Measurements from ENCODE around the gene QRICH1.
A peak's percentile ranks its signal among the peaks of the same experiment; 100 is the strongest.

QRICH1 gene

DNA sequence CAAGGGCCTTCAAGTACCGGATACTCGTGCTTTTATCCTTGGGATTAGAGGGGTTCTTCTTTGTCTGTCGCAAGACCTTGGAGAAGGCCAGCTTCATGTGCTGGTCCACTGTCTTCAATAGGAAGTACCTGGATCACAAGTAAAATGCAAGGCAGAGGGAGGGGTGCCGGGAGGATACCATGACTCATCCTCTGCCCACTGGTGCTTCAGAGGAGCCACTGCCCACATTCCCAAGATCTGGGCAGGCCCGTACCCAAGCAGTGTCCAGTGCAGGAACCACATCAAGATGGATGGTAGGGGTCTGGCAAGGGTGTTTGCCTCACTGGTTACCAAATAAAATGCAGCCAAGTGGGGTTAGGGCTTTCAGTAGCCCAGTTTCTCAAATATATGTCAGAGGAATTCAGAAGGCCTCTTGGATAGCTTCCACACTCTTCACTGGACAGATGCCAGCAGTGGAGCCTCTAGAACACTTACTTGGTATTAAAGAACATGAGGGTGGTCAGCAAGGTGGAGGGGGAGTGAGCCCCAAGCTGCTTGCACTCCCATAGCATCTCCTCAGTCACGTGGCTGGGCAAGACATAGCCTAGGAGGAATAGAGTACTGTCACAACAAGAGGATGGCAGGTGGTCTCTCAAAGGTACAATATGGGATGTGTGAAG is 61.1 kb downstream of the QRICH1 start:
- DNase-seq = no peak

DNA sequence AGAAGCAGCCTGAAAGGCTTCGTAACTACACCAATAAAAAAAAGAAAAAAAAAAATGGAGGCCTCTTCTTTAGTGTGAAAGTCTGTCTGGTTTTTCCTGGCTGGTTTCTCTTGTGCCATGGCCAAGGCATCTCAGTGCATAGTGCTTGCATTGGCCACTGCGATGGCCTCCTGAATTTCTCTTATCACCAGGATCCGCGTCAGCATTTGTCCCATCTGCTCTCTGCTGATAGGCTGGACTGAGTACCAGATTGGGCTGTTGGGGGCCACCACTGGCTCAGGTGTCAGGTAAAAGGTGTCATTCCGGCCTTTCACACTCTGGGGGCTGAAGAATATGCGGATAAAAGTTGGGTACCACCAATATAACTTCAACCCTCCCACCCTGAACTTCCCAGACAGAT is 63.5 kb downstream of the QRICH1 start:
- DNase-seq = no peak

DNA sequence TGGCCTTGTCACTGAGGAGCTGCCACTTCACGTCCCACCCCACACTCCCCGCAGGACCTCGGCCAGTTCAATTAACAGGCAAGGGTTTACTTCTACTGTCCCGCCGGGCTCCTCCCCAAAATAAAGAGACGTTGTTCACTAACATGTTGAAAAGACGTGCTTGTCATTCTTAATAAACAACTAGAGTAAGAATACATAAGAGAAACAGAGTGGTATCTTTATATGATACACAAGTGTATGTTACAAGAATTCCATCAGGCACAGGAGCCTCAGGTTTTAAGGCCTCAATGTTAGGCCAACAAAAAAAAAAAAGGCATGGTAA is 64.3 kb downstream of the QRICH1 start:
- no peak for DNase-seq

DNA sequence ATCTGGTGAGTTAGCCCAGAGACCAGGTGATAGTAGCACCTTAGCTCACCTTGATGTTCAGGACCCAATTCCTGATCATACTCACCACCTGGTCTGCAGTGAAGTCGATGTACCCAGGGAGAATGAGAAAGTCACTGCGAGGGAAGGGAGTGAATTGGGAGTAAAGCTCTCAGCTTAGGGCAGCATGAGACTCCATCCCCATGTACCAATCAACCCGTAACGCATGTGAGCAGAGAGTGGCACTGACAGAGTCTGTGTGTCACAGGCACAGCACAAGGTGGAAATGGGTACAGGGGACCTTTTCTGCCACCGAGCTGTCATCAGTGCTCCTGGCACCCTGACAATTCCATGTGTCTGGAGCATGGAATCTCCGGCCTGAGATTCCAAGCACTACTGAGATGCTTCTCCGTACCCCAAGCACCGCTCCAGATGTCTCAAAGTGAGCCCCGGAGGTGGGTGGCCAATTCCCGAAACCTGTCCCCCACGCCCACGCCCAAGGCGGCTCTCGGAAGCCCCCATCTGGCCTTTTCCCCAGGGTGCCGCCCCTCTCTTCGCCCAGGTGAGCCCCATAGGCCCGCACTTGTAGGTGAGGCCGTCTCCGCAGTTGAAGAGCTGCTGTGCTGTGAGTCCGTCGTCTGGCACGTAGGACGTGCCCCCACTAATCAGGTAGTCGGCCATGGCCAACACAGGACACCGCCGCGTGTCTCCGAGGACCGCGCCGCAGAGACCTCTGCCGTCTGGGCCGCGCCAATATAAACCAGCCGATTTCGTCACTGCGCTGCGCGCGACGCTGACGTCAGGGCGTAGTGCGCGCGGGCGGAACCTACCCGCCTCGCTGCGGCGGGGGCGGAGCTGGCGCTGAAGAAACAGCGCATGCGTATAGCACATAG is 65.0 kb downstream of the QRICH1 start, which contains the start of gene IMPDH2:
Gene IMPDH2, minus strand, starts transcription at position 726 of the 890 bp plus-strand sequence. Its CDS starts 48 bp downstream, at position 678.
- peak; percentile 85 to 89 for DNase-seq

DNA sequence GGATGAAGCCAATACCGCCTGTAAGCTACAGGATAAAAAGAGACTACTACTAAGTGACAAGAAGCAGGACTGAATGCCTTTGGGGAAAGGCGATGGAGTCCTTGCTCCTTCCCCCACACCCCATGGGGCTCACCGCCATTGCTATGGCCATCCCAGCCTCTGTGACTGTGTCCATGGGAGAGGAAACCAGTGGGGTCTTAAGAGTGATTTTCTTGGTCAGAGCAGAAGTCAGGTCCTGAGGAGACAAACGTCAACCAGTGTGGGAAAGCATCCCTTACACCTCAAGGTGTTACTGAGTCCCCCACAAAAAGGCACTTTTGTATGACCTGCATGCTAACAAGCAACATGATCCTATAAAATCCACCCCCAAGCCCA is 65.6 kb downstream of the QRICH1 start:
- no peak for DNase-seq

DNA sequence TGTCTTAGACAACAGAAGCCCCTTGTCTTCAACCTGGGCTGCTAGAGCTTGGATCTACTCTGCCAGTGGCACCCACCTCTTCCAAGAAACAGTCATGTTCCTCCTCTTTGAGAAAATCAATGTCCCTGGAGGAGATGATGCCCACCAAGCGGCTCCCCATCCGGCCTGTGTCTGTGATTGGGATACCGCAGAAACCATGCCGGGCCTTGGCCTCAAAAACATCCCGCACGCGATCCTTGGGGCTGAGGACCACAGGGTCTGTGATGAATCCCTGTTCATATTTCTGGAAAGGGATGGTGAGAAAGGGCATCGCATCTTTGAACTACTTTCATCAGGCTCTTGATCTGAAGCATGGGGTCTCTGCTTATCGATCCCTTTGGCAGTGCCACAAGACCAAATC is 66.2 kb downstream of the QRICH1 start:
- no peak for DNase-seq

DNA sequence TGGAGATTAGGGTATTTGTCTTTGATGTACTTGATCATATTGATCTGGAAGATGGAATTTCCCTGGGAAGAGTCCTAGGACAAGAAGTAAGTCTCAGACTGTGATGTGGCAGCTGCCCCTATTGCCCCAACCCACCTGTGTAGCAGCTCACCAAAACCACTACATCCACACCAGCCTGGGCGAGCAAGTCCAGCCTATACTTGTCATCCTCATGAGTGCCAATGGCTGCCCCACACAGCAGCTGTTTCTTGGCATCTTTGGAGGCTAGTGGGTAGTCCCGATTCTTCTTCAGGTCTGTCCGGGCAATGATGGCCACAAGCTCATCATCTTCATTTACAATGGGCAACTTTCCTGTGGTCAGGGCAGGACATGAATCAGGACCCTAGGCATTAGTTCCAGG is 67.3 kb downstream of the QRICH1 start:
- DNase-seq = no peak

DNA sequence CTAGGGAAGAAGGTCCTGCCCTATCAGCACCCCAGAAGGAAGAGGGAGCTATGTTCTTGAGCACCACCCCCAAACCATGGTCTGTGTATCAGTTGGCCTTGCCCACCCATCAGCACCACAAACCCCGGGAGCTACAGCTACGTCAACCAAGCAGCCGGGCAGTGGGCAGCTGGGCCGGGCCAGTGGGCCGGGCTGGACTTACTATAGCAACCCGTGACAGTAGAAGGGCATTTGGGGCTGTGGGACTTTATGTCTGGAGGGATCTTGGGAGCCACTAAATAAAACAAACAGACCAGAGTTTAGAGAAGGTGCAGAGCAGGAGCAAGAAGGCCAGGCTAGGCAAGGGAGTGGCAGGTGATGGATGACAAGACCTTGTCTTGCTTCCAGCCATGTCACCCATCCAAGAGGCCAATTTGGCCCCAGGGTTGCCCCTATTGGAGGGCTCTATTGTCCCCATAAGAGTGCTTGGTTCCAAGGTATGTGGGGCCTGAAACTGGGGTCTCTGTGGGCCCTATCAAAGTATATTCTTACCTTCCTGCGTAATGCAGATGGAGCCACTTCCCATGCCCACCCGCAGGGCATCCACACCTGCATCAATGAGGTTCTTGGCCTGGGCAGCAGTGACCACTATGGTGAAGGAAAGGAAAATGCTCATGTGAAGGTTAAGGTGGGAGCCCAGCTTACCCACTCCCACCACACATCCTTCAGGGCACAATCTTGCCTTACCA is 67.9 kb downstream of the QRICH1 start:
- DNase-seq = no peak

DNA sequence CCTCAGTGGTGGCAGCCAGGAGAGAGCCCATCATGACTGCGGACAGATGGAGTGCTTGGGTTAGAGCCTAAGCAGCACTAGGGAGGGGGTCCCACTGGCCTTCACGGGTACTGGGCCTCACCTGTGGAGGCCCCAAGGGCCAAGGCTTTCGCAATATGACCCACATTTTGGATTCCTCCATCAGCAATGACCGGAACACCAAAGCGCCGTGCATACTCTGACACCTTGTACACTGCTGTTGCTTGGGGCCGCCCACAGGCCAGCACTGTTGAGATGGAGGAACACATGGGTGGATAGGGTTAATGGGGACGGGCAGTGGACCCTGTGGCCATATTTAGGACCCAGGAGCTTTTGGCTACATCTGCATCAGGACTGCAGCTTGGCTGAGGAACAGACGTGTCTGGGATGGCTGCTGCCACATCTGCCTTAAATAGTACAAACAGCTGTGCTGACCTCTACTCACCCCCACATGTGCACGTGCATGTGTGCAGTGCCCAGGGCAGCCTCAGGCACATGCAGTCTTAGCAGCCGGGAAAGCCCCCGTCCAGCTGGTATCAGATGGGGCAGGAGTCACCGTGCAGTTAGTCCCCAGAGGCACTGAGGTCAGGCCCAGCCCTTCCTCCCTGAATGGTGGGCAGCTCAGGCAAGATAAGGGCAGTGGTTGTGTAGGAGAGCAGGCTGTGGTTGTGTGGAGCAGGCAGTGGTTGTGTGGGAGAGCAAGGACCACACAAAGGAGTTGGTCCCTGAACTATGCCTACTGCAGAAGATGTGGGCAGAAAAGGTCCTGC is 68.7 kb downstream of the QRICH1 start:
- DNase-seq = no peak

DNA sequence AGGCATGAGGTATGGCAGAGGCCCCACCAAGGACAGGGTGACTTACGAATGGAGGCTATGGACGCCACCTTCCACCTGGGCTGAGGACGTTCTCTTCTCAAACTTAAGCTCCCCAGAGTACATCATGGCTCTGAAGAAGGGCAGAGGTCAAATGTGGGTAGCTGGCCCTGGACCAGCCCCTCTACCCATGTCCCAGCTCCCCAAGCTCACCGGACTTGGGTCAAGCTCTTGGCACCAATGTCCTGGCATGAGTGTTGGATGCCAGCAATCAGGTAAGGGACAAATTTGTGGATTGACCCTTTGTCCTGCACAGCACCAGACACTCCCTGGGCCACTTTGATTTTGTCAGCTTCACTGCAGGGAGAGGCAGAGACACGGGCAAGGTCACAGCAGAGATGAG is 69.4 kb downstream of the QRICH1 start:
- DNase-seq = no peak

DNA sequence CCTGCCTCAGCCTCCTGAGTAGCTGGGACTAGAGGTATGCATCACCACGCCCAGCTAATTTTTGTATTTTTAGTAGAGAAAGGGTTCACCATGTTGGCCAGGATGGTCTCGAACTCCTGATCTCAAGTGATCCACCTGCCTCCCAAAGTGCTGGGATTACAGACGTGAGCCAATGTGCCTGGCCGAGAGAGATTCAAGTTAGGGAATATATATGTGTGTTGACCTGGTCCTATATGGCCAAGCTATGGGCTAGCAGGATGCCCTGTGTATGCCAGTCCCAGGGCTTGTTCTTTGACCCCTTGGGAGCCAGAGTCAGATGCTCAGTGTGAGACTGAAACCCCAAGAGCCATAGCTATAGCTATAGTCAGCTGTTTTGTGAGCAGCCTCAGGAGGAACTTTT is 70.1 kb downstream of the QRICH1 start:
- DNase-seq = no peak

DNA sequence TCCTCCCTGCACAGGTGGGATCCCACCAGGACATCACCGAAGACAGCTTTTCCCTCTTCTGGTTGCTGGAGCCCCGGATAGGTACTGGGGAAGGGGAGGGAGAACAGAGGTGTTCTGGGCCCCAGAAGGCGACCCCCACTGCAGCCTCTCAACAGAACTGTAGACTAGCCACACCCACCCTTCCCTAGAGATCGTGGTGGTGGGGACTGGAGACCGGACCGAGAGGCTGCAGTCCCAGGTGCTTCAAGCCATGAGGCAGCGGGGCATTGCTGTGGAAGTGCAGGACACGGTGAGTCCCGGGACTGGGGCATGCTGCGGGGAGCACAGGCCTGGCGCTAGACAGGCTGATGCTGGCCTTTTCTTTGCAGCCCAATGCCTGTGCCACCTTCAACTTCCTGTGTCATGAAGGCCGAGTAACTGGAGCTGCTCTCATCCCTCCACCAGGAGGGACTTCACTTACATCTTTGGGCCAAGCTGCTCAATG is 71.1 kb downstream of the QRICH1 start:
- DNase-seq = peak; percentile 35 to 42

DNA sequence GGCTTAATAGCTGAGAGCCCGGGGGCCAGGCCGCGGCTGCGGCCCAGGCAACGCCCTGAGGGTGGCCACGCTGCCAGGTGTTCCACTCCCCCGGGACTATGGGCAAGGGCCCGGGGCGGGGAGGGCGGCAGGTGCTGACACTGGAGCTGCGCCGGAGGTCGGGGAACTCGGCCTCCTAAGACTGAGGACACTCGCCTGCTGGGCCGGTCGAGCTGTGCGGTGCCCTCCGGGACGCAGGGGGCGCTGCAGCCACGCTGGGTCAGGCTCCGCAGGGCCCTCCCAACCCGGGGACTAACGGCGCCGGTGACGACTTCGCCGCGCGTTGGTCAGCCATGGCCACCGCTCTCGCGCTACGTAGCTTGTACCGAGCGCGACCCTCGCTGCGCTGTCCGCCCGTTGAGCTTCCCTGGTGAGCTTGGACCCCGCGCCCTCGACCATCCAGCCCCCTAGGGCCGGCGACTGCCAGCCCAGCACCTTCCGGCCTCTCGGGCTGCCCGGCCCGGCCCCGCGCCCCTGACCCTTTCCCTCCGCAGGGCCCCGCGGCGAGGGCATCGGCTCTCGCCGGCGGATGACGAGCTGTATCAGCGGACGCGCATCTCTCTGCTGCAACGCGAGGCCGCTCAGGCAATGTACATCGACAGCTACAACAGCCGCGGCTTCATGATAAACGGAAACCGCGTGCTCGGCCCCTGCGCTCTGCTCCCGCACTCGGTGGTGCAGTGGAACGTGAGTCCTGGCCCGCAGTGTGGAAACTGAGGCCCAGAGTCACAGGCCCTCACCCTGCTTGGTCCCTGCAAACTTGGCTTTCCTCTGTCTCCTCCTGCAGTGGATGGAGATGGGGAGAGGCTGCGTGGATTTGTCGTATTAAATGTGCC is 71.8 kb downstream of the QRICH1 start, which contains the start of gene NDUFAF3:
Gene NDUFAF3, plus strand, starts transcription at position 309 of the 875 bp plus-strand sequence. Its CDS starts 24 bp downstream, at position 333.
- DNase-seq = peak; percentile 70 to 78

DNA sequence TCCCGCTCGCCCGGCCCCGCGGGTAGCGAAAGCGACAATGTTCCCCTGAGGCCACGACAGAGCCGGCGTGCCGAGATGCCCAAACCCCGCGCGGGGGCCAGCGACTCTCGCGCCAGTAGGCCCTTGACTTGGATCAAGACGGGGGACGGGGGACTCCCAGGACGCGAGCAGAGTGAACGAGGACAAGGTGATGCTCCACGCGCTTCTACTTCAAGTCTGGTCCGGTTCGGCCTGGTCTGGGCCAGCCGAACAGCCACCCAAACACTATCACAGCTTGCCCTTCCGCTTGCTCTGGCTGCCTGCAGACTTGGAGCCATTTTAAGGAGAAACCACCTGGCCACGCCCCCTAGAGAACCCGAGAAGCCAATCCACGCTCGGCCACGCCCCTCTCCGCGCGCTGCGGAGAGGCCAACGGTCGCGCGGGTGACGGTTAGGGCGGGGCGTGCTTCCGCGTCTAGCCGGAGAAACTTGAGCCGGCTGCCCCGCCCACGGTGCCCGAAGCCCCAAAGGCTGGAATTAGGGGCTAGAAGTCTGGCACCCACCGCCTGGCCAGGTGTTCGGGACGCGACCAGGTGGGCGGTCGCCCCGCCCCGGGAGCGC is 72.6 kb downstream of the QRICH1 start:
- peak; percentile 96 to 97 for DNase-seq

DNA sequence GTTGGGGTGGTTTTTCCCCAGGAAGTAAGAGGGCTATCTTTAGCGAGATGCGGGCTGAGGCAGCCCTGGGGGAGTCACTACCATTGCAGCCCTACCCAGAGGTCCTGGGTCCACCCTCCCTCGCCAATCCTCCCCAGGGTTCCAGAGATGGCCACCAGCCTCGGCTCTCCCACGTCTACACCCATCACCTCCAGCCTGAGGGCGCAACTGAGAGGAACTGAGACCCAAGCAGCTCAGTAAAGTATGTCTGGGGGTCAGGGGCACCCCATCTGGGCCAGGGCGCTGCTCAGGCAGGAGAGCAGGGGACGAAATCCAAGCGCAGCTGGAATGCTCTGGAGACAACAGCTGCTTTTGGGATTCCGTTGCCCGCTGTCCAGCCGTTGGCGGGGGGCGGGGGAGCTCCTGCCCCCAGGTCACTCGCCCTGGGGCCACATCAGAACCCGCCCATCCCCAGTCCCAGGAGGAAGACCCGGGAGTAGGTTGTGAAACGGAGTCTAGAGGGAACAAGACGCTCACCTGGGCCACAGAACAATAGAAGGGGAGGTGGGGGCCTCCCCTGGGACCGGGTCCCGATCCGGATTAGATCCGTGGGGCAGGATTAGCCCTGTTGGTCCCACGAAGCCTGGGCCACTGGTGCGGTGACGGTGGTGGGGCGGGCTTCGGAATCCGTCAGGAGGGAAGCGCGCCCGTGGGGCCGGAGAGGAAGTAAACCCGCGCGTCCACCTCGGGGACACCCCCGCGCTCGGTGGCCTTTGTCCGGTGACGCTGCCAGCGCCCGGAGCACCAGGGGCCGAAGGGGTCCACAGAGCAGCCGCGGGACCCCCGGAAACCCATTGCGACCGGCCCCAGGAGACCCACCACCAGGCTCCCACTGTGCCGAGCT is 73.3 kb downstream of the QRICH1 start:
- peak; percentile 61 to 62 for DNase-seq

DNA sequence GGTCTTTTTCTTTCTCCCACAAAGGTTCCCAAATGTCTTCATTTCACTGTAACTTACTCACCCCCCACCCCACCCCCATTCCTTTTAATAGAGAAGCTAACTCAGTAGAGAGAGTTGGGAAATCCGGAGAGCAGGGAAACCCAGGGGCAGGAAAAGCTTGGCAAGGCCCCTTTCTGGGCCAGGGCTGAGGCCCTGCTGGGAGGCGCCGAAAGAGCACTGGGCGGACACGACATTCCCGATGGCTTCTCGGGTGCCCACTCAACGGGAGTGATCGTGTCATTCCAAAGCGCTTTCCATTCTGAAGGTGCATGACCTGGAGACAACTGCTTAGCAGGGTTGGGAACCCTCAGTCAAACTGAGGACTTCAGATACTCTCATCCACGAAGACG is 73.9 kb downstream of the QRICH1 start:
- peak; percentile 41 to 61 for DNase-seq

DNA sequence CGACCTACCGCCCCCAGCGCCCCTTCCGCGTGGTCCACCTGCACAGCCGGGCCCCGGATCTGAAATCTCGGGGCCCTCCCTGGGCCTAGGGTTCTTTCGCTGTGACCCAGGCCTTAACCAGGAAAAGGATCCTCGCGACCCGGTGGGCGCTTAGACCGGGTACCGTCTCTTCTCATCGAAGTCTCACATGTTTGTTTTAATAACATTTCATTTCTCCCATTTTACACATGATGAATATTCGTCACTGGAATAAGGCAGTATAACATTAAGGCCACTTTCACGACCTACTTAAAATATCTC is 75.2 kb downstream of the QRICH1 start:
- DNase-seq = peak; percentile 68 to 77

DNA sequence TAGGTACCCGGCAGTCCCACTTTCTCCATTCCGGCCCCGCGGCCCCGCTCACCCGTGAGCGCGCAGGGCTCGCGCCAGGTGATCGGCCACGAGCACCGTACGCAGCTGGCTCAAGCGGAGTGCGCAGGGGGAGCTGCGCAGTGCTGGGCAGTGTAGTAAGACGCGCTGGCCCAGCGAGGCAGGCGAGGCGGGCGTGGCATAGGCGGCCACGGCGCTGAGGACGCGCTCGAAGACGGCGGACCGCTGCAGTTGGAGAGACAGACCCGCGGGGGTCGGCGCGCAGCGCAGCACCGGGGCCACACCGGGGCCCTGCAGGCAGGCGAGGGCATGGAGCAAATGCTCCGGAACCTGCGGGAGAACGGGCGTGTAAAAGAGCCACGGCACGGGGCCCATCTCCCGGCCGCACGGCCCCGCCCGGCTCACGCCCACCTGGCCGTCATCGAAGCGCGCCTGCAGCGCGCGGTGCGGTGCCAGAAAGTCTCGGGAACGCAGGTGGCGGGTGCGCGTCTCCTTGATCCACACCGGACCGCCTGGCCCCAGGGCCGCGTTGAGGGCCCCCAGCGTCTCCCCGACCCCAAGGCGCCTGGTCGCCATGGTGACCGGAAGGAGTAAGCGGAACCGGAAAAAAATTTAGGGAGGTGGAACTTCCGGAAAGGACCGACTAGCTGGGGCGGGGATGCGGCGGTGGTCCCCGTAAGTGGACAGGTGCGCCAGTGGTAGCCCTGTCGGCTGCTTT is 75.7 kb downstream of the QRICH1 start, which contains the start of gene DALRD3:
Gene DALRD3, minus strand, starts transcription at position 610 of the 736 bp plus-strand sequence. Its CDS starts 16 bp downstream, at position 594.
- DNase-seq = peak; percentile 78 to 82

DNA sequence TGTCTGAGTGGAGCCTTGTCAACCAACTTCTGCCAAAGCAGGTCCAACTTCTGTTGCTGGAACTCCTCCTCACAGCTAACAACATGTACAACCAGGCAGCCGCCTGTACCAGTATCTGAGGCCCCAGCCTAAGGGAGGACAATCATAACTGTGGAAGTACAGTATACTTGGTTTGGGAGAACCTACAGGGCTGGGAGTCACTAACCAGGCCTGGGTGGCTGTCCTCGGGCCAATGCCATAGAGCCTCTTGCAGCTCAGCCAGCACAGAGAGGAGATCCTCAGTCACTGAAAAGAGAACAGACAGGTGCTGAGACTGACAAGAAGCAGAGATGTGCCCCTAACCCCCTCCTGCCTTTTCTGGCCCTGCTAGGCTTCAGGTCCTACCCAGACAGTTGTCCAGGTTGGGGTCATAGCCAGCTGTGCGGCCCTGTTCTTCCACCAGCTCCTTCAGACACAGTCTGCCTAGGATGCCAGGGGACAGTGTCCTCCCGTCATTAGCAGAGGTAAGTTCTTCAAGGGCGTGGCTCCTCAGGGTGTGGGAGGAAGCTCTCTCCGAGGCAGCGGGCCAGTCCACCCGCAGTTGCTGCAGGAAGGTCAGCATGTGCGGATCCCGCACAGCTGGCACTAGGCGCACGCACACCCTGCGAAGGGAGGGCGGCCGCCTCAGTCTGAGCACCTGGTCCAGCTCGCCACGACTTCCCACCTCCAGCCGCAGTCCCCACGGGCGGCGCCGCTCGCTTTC is 76.5 kb downstream of the QRICH1 start:
- peak; percentile 53 to 55 for DNase-seq

All from Kasumi-1 (cell line).